Fibroblast of peridontal ligament (primary cell): ENCODE measurements around the gene OR11H6.
A peak's percentile ranks its signal among the peaks of the same experiment; 100 is the strongest.
"Not testable (repeated sequence)": the region's sequence is repeated elsewhere in the genome, so short reads cannot be mapped to it uniquely, and the experiment has no call there.

ENCODE experiments used
- DNase-seq: peaks from one replicate; pipeline ENCODE4 v3.0.0-alpha.2; 2010; ENCODE audit errors: extremely low read depth

The OR11H6 gene

GRCh38 chr14:20262642-20263128, 39.2 kb downstream of the OR11H6 start:
- DNase-seq, result peak; percentile 48

DNA sequence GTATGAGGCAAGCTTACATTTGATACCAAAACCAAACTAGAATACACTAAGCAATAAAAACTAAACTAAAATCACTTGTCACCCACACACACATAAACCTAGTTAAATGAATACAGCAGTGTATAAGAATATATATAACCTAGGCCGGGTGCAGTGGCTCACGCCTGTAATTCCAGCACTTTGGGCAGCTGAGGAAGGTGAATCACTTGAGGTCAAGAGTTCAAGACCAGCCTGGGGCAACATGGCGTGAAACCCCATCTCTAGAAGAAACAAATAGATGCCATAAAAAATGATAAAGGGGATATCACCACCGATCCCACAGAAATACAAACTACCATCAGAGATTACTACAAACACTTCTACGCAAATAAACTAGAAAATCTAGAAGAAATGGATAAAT, 40.9 kb downstream of the OR11H6 start:
- DNase-seq, result not testable (repeated sequence)

GRCh38 chr14:20274062-20274461, 50.6 kb downstream of the OR11H6 start:
- DNase-seq, result no peak
